Urinary bladder (tissue), 4 donors: Measurements from ENCODE around the gene ARSG. TPM values are rescaled to one million over a fixed set of nuclear protein-coding genes. Genes with fewer than 3 reads are reported as not detected.
"Not testable (repeated sequence)": the region's sequence is repeated elsewhere in the genome, so short reads cannot be mapped to it uniquely, and the experiment has no call there.

ENCODE experiments used
- DNase-seq: peaks from one replicate; pipeline ENCODE4 v3.0.0-alpha.2; 2015; ENCODE audit errors: extremely low spot score
- H3K27ac ChIP-seq: one replicate; pipeline ENCODE4 v1.5.1; 2013; ENCODE audit warnings: low read depth, mild to moderate bottlenecking, moderate library complexity
- H3K36me3 ChIP-seq: one replicate; pipeline ENCODE4 v1.6.1; 2013; ENCODE audit warnings: mild to moderate bottlenecking, moderate library complexity; ENCODE audit not compliant: insufficient read depth
- H3K4me1 ChIP-seq: one replicate; pipeline ENCODE4 v1.6.1; 2013; ENCODE audit warnings: mild to moderate bottlenecking, moderate library complexity; ENCODE audit not compliant: insufficient read depth
- H3K4me3 ChIP-seq: one replicate; pipeline ENCODE4 v1.5.1; 2013; ENCODE audit warnings: low read depth, low read length
- WGBS: extraction: QIAGEN DNeasy Blood & Tissue Kit; methylation state at CpG from one replicate; pipeline ENCODE4 v1.1.7; 2013; 5-methylcytosine and 5-hydroxymethylcytosine counted together
- polyA plus RNA-seq: library from polyadenylated mRNA; stranded (reverse); fragments of 200-250 nt; gene quantifications from one replicate; pipeline ENCODE4 v1.2.3, GENCODE V29; 2013
- total RNA-seq: library from RNA; depleted of rRNA; stranded (reverse); fragments of >200 nt; gene quantifications from one replicate; pipeline ENCODE4 v1.2.3, GENCODE V29; 2014
- donor health status: healthy with polysubstance abuse.
- donor health status: healthy.

The ARSG gene
- total and polyA plus RNA-seq, 2 donors = 2.9 to 3.3 TPM

DNA sequence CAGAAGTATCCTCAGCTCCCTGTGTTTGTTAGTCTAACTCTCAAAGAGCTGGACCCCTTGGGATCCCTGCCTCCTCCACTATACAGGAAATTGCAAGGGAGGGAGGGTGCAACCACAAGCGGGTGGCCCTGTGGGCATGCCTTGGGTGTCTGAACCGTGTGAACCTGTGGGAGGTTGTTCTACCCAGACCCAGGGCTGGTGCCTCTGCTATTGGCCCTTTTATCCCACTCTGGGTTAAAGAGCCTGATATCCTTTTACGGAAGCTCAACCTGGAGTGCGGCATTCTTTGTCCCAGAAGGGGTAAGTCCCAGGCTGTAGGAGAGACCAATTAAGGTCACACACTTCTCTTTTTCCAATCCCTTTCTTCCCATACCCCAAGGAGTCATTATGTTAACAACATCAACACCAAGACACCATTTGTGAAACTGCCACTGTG lies 53.4 kb downstream of the ARSG start:
- whole genome bisulfite sequencing = 71% methylated on average over 4 of the region's 4 CpGs
- DNase-seq = no peak
- H3K36me3 ChIP-seq = no peaks in the 10 kb centered on the region
- no peak overlapping the region for H3K27ac ChIP-seq
- H3K4me1 ChIP-seq = no peaks in the 10 kb centered on the region
- no peak overlapping the region for H3K4me3 ChIP-seq

DNA sequence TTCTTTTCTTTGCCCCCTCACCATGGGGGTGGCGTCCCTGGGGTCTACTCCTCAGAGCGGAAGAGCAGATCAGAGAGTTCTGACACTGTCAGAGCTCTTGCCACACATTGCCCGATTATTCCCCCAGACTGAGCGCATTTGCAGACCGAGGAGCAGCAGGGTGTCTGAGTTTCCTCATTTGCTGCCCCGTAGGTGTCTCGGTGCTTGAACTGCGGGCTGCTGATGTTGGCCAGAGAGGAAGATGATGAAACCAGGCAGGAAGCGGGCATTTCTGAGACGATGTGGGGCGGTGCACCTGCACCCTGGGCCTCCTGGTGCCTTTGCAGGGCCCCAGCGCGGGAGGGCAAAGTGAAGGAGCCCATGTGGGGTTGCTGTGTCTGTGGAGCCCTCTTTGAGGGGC lies 55.2 kb downstream of the ARSG start:
- no peak overlapping the region for H3K4me3 ChIP-seq
- no peak overlapping the region for H3K27ac ChIP-seq
- DNase-seq = no peak
- H3K4me1 ChIP-seq = no peaks in the 10 kb centered on the region
- no peaks in the 10 kb centered on the region for H3K36me3 ChIP-seq
- WGBS = 83% methylated on average over 13 of the region's 13 CpGs

DNA sequence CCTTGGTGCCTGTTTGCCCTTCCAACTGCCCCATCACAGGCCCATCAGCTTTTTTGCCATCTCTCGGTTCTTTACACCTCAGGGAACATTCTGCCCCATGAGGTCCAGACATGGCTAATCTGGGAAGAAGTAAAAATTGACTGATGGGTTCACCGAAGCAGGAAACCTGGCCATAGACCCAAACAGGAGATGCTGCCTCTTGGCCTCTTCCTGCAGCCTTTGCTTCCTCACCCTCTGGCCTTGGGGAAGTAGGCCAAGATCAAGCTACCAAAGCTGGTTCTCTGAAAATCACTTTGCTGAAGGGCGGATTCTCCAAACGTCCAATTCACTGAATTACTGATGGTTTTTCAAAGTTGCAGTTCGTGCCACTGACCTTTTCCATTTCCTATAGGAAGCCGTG lies 56.1 kb downstream of the ARSG start:
- no peaks in the 10 kb centered on the region for H3K36me3 ChIP-seq
- 85% methylated on average over 6 of the region's 6 CpGs for WGBS
- H3K4me1 ChIP-seq = no peaks in the 10 kb centered on the region
- H3K4me3 ChIP-seq = no peak overlapping the region
- no peak for DNase-seq
- no peak overlapping the region for H3K27ac ChIP-seq

DNA sequence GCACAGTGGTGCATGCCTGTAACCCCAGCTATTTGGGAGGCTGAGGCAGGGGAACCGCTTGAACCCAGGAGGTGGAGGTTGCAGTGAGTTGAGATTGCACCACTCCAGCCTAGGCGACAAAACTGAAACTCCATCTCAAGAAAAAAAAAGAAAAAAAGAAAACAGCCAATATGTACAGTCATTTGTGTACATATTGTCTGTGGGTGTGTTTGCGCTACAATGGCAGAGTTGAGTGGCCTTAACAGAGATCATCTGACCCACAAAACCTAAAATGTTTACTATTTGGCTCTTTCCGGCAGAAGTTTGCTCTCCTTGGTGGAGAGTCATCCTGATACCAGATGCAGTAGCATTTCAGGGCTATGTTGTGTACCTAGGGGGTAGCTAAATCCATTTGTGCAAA lies 57.9 kb downstream of the ARSG start:
- 92% methylated on average over 4 of the region's 4 CpGs for WGBS
- no peak for DNase-seq
- Histone ChIP-seq H3K27ac (no peak overlapping the region), H3K36me3 (no peaks in the 10 kb centered on the region), H3K4me3 (no peak overlapping the region), H3K4me1 (no peaks in the 10 kb centered on the region)

DNA sequence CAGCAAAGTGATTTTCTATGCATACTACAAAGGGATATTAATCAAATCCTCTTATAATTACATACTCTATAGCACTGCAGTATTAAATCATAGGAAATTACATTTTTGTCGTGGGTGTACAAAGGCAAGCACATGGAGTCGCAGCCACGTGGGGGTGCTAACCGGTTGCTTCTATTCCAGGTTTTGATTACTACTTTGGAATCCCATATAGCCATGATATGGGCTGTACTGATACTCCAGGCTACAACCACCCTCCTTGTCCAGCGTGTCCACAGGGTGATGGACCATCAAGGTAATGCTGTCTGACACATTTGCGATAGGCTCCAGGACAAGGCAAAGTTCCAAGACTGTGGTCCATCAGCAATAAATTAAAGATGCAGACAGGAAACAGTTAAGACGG lies 60.1 kb downstream of the ARSG start:
- DNase-seq = no peak
- Histone ChIP-seq H3K36me3 (no peaks in the 10 kb centered on the region), H3K27ac (no peak overlapping the region), H3K4me1 (no peaks in the 10 kb centered on the region), H3K4me3 (no peak overlapping the region)
- 46% methylated on average over 7 of the region's 7 CpGs for WGBS

DNA sequence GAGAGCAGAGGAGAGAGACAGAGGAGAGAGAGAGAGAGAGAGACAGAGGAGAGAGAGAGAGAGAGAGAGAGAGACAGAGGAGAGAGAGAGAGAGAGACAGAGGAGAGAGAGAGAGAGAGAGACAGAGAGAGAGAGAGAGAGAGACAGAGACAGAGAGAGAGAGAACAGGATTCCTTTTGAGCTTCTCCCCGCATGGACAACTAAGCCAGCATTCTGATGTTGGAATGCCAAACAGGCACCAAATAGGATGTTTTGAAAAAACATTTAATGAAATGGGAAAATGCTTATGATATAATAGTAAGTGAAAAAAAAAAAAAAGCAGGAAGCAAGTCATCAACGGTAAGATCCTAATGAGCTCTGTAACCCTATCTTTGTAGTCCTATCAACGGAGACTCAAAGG lies 60.7 kb downstream of the ARSG start:
- no peaks in the 10 kb centered on the region for H3K36me3 ChIP-seq
- WGBS = 59% methylated on average over 3 of the region's 3 CpGs
- H3K4me3 ChIP-seq = no peak overlapping the region
- no peaks in the 10 kb centered on the region for H3K4me1 ChIP-seq
- DNase-seq = no peak
- no peak overlapping the region for H3K27ac ChIP-seq

DNA sequence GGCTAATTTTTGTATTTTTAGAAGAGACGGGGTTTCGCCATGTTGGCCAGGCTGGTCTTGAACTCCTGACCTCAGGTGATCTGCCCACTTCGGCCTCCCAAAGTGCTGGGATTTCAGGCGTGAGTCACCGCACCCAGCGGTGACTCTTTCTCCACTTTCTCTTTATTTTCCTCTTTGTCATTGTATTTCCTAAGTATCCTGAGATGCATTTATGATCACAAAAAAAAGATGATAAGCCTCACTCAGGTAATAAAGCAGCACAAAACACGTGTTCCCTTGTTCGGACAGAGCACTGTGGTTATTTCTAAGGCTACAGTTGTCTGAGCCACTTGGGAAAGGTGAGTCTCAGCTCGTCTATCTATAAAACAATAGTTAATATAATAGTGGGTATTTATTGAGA lies 61.4 kb downstream of the ARSG start:
- H3K27ac ChIP-seq, H3K36me3 ChIP-seq, H3K4me3 ChIP-seq, DNase-seq, H3K4me1 ChIP-seq: not testable (repeated sequence)
- WGBS = 95% methylated on average over 9 of the region's 9 CpGs

DNA sequence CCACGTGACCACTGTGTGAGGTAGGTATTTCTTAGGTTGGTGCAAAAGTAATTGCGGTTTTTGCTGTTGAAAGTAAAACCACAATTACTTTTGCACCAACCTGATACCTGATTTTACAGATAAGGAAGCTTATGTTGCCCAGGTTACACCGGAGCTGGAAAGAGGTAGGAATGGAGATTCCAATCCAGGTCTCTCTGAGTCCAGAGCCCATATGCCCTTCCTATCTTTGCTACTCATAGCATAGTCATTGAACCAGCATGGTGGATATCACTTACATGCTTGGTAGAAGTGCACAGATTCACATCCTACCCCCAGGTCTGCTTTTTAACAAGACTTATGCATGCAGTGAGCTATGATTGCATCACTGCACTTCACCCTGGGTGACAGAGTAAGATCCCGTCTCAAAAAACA lies 61.8 kb downstream of the ARSG start:
- Histone ChIP-seq H3K4me3 (no peak overlapping the region), H3K36me3 (no peaks in the 10 kb centered on the region), H3K27ac (no peak overlapping the region), H3K4me1 (no peaks in the 10 kb centered on the region)
- WGBS = 84% methylated on average over 4 of the region's 4 CpGs
- no peak for DNase-seq

DNA sequence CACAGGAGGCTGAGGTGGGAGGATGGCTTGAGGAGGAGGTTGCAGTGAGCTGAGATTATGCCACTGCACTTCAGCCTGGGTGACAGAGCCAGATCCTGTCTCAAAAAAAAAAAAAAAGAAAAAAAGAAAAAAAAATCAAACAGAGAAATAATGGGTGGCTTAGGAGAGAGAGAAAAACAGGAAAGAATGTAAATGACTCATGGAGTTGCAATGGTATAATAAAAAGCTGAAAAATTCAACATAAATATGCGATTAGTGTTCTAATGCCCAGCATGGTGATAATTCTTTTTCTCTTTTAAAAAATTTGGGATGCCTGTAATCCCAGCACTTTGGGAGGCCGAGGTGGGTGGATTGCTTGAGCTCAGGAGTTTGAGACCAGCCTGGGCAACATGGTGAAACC lies 63.0 kb downstream of the ARSG start:
- H3K27ac ChIP-seq, DNase-seq: not testable (repeated sequence)

DNA sequence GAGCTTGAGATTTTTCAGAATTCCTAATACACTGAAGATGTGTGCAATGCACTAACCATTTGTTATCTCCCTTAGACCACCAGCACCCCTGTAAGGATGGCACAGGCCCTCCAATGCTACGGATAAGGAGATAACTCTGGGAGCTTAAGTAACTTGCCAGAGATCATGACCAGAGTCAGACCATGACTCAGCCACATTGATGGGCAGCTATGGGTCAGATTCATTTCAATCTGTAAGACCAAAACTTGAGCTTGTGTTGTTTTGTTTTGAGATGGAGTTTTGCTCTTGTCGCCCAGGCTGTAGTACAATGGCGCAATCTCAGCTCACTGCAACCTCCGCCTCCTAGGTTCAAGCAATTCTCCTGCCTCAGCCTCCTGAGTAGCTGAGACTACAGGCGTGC lies 63.8 kb downstream of the ARSG start:
- H3K27ac ChIP-seq, H3K36me3 ChIP-seq, H3K4me3 ChIP-seq, H3K4me1 ChIP-seq, DNase-seq: not testable (repeated sequence)
- WGBS = 89% methylated on average over 5 of the region's 5 CpGs

More for the DNA sequence above, 63.0 kb downstream of the ARSG start:
- not testable (repeated sequence) for H3K4me3 ChIP-seq, H3K36me3 ChIP-seq, H3K4me1 ChIP-seq
- WGBS = 55% methylated on average over 2 of the region's 2 CpGs

DNA sequence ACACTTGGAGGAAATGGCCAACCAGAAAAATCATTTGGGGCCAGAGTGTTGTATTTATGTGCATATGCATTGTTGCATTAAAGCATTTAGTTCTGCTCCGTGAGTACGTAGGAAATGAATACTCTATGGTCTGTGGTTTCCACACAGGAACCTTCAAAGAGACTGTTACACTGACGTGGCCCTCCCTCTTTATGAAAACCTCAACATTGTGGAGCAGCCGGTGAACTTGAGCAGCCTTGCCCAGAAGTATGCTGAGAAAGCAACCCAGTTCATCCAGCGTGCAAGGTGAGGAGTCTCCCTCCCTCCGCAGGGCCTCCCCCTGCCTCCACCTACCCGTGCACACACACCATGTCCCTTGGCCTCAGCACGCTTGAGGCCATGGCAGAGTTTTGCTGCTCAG lies 65.2 kb downstream of the ARSG start:
- no peak overlapping the region for H3K27ac ChIP-seq
- WGBS = 83% methylated on average over 8 of the region's 8 CpGs
- no peak overlapping the region for H3K4me3 ChIP-seq
- no peaks in the 10 kb centered on the region for H3K36me3 ChIP-seq
- no peak for DNase-seq
- H3K4me1 ChIP-seq = no peaks in the 10 kb centered on the region

DNA sequence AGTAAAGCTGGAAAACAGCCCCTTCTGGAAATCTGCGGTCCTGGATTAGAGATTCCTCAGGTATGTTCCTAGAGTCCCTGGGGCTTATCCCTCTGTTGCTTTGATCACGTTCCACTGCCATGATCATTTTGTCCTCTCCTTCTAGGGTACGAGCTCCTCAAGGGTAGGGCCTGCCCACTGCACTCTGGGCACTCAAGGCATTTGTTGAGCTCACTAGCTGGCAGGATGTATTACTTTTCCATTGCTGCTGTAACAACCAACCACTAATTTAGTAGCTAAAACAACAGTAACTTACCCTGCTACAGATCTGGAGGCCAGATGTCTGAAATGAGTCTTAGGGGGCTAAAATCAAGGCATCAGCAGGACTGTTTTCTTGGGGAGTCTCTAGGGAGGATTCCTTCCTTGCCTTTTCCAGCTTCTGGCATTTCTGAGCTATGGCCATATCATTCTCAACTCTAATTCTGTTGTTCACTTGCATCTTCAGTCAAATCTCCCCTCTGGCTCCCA lies 65.7 kb downstream of the ARSG start:
- Histone ChIP-seq H3K4me1 (no peaks in the 10 kb centered on the region), H3K4me3 (no peak overlapping the region), H3K36me3 (no peaks in the 10 kb centered on the region), H3K27ac (no peak overlapping the region)
- DNase-seq = no peak
- WGBS = 83% methylated on average over 3 of the region's 3 CpGs

DNA sequence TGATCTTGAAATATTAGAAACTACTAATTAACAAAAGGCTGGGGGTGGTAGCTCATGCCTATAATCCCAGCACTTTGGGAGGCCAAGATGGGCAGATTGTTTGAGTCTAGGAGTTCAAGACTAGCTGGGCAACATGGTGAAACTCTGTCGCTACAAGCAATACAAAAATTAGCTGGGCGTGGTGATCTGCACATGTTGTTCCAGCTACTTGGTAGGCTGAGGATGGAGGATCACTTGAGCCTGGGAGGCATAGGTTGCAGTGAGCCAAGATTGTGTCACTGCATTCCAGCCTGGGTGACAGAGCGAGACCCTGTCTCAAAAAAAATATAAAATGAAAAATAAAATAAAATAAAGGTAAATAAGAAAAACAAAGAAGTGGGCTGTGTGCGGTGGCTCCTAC lies 66.6 kb downstream of the ARSG start:
- WGBS = 95% methylated on average over 4 of the region's 4 CpGs
- Histone ChIP-seq H3K36me3 (no peaks in the 10 kb centered on the region), H3K4me1 (no peaks in the 10 kb centered on the region), H3K27ac (no peak overlapping the region), H3K4me3 (no peak overlapping the region)
- no peak for DNase-seq

DNA sequence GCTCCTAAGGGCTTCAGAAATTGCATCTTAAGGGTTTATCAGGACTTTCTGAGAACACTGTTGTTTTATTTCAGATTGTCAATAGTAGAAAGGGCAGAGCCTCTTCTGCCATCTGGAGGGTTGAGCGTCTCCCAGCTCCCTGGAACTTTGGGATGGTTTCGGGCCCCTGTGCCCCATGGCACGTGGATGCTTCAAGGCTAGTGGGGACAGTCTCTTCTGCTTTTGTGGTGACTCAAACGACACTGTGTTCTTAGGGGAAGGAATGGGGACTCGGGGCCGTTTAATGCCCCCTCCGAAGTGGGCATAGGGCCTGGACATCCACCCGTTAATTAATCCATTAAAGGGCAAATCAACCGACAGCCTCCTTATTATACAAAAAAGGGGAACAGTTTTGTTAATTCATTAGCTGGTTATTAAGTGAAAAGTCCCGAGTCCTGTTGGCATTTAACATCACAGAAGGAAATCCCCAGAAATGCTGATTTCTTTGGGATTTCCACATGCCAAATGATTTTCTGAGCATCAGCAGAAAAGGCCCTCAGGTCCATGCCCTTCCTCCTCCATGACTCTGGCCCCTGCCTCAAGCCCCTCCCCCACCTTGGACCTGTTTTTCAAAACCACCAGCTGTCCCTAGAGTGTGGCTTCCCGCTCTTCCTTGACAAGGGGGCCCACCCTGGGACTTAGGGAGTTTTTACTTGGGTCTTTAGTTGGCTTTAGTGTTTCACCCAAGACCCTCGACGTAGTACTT lies 68.7 kb downstream of the ARSG start:
- 81% methylated on average over 13 of the region's 13 CpGs for WGBS
- no peak for DNase-seq
- H3K27ac ChIP-seq = no peak overlapping the region
- H3K36me3 ChIP-seq = no peaks in the 10 kb centered on the region
- no peak overlapping the region for H3K4me3 ChIP-seq
- H3K4me1 ChIP-seq = no peaks in the 10 kb centered on the region
